A549 treated with DMSO at 1 μM for 4 hours (cell line): Measurements from ENCODE around the gene AIFM2. TPM values are rescaled to one million over a fixed set of nuclear protein-coding genes. Genes with fewer than 3 reads are reported as not detected.

ENCODE experiments used
- total RNA-seq: library from RNA; stranded (reverse); fragments of 200-300 nt; extraction: Qiagen RNA extraction; gene quantifications from 5 replicates; pipeline ENCODE4 v1.2.3, GENCODE V29; 2022; ENCODE audit warnings: low read depth

Gene AIFM2
- total RNA-seq = 33.8 to 38.4 TPM (median 35.0 TPM) in 5 replicates

DNA sequence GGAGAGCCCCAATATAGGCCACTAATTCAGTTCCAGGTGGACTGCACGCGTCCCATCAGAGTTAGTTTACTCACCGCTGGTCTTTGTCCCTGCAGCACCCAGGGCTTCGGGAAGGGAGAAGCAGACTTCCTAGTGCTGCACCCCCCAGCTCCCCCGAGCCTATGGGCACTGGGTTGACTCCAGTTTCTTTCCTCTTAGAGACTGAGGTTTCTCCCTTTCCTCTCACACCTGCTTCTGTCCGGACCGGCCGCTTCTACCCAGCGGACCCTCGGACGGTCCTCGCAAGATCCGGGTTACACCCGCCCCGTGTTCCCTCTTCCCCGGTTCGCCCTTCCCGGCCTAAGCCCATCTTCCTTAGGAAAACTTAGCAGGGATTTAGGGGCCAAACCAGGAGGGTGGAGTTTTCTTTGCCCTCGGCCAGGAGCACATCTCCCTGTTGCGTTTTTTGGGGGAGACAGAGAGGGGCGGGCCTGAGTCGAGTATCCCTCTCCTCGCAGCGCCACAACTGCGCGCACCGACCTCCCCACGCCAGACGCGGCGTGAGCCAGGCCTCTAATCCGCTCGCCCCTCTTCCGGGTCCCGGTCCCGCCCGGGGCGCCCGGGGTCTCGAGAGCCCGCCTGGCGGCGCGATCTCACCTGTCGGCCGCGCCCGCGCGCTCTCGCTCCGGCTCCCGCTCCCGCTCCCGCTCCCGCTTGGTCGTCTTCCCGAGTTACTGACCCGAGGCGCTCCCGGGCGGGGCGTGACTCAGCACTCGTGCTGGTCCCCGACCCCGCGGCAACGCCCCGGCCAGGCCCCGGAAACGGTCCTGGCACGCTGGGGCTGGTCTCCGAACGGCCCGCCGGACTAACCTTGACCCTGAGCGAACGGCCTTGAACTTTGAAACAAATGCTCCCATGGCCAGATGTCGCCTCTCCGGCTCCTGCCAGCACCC is at the start of gene AIFM2:
TSS of gene AIFM2 (minus strand) at position 728 of the 932 bp plus-strand sequence. CDS start 8,741 bp downstream, outside the sequence.

GRCh38 chr10:70146489-70147258 is 14.0 kb upstream of the AIFM2 start, which contains the start of gene TYSND1:
Gene TYSND1 (minus strand): TSS chr10:70146700. CDS start chr10:70146586, 114 bp downstream.

Other genes starting within 250 kb of the AIFM2 start
- 24.8 to 30.7 TPM (median 27.9 TPM) in 5 replicates for gene MACROH2A2, start 80.0 kb downstream of the AIFM2 start, total RNA-seq
- 13.1 to 19.4 TPM (median 18.4 TPM) in 5 replicates for gene TYSND1, start 13.9 kb upstream of the AIFM2 start, total RNA-seq
- 75.6 to 90.0 TPM (median 83.4 TPM) in 5 replicates for gene SAR1A, start 37.7 kb upstream of the AIFM2 start, total RNA-seq
- gene PPA1, start 100.6 kb upstream of the AIFM2 start, total RNA-seq = 192 to 215 TPM (median 206 TPM) in 5 replicates
- 0.01 TPM in 2 of 5 replicates, not detected in the others for gene NPFFR1, start 151.2 kb upstream of the AIFM2 start, total RNA-seq
- gene LRRC20, start 249.8 kb upstream of the AIFM2 start, total RNA-seq = 16.9 to 20.8 TPM (median 20.1 TPM) in 5 replicates